ENCODE data around the gene C3orf38. TPM values are rescaled to one million over a fixed set of nuclear protein-coding genes. Genes with fewer than 3 reads are reported as not detected.
A peak's percentile ranks its signal among the peaks of the same experiment; 100 is the strongest.

Gene C3orf38
- total RNA-seq, 1 donor from 2014 or later = 21.8 TPM

DNA sequence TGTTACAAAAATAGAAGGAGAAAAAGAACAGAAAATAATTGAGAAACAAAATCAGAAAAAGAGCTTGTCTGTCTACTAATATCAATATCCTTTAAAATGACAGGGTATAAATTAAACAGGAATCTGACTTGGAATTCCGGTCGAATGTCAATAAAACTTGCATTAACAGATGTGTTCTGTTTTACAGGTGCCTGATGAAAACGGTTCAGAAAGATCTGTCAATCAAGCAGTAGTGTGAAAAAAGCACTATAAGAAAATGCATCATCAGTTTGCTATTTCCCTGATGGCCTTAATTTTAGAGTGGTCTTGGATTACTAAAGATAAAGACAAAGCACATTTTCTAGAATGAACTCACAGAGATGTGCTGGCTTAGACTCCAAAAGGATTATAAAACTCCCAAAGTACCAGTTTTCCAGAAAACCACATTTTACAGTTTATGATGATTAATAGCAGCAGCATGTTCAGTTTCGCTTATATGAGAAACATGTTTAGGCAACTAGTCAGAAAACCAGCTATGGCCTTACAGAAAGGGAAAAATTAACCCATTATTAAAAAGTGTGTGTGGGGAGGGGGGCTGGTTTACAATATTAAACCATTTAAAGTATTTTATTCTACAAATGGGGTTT lies 8.2 kb upstream of the C3orf38 start:
- Mint-ChIP-seq H3K4me1 (ENCODE audit: unreplicated experiment) (no peaks in the 10 kb centered on the region), H3K27ac (ENCODE audit: unreplicated experiment) (no peak overlapping the region), H3K4me3 (ENCODE audit: unreplicated experiment) (no peak overlapping the region), H3K36me3 (ENCODE audit: low read depth, unreplicated experiment) (peaks cover 1% of the 10 kb centered on the region), H3K9me3 (ENCODE audit: unreplicated experiment) (no peaks in the 10 kb centered on the region), H3K27me3 (ENCODE audit: unreplicated experiment) (peaks cover under 1% of the 10 kb centered on the region)
- no peak for DNase-seq (ENCODE audit: low spot score)
- no peak for TF ChIP-seq CTCF (IDR thresholded peaks at IDR 0.05; ENCODE audit: unreplicated experiment)

- Mint-ChIP-seq H3K4me3 (ENCODE audit: unreplicated experiment) (no peak overlapping the region), H3K27me3 (ENCODE audit: unreplicated experiment) (peaks cover 1% of the 10 kb centered on the region), H3K36me3 (ENCODE audit: low read depth, unreplicated experiment) (no peaks in the 10 kb centered on the region), H3K9me3 (ENCODE audit: unreplicated experiment) (no peaks in the 10 kb centered on the region), H3K27ac (ENCODE audit: unreplicated experiment) (no peak overlapping the region), H3K4me1 (ENCODE audit: unreplicated experiment) (no peaks in the 10 kb centered on the region)
- no peak for TF ChIP-seq CTCF (IDR thresholded peaks at IDR 0.05; ENCODE audit: unreplicated experiment)
- no peak for DNase-seq (ENCODE audit: low spot score)
These were observed 7.6 kb upstream of the C3orf38 start for GRCh38 chr3:88142094-88142624.

DNA sequence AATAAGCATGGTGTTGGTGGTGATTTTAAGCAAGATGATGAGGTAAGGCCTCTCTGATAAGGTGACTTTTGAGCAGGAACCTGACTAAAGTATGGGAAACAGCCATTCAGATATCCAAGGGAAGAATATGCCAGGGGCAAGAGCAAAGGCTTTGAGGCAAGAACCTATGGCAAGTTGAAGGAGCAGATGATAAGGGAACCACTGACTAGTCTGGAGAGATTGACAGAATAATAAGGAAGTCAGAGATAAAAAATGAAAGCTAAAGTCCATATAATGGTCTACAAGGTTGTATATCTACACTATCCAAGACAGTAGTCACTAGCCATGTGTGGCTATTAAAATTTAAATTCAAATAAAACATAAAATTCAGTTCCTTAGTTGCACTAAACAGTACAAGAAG lies 2.5 kb upstream of the C3orf38 start:
- Mint-ChIP-seq H3K36me3 (ENCODE audit: low read depth, unreplicated experiment) (no peaks in the 10 kb centered on the region), H3K27ac (ENCODE audit: unreplicated experiment) (no peak overlapping the region), H3K27me3 (ENCODE audit: unreplicated experiment) (peaks cover 4% of the 10 kb centered on the region), H3K9me3 (ENCODE audit: unreplicated experiment) (no peaks in the 10 kb centered on the region), H3K4me1 (ENCODE audit: unreplicated experiment) (peaks cover 13% of the 10 kb centered on the region), H3K4me3 (ENCODE audit: unreplicated experiment) (no peak overlapping the region)
- no peak for TF ChIP-seq CTCF (IDR thresholded peaks at IDR 0.05; ENCODE audit: unreplicated experiment)
- no peak for DNase-seq (ENCODE audit: low spot score)

DNA sequence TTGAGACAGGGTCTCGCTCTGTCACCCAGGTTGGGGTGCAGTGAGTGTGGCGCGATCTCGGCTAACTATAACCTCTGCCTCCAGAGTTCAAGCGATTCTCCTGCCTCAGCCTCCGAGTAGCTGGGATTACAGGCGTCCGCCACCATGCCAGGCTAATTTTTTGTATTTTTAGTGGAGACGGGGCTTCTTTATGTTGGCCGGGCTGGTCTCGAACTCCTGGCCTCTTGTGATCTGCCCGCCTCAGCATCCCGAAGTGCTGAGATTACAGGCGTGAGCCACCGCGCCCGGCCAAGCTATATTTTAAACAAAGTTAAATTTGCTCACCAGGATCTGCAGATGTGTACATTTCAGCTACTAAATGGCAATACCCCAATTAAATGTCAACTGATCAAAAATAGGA lies 1.1 kb upstream of the C3orf38 start:
- H3K4me3 Mint-ChIP-seq (ENCODE audit: unreplicated experiment) = peak overlapping the region; percentile 98
- DNase-seq (ENCODE audit: low spot score) = no peak
- peaks cover 3% of the 10 kb centered on the region for H3K36me3 Mint-ChIP-seq (ENCODE audit: low read depth, unreplicated experiment)
- H3K9me3 Mint-ChIP-seq (ENCODE audit: unreplicated experiment) = no peaks in the 10 kb centered on the region
- peak overlapping the region; percentile 95 for H3K27ac Mint-ChIP-seq (ENCODE audit: unreplicated experiment)
- H3K4me1 Mint-ChIP-seq (ENCODE audit: unreplicated experiment) = peaks cover 13% of the 10 kb centered on the region
- peaks cover 4% of the 10 kb centered on the region for H3K27me3 Mint-ChIP-seq (ENCODE audit: unreplicated experiment)
- TF ChIP-seq CTCF (IDR thresholded peaks at IDR 0.05; ENCODE audit: unreplicated experiment) = no peak

DNA sequence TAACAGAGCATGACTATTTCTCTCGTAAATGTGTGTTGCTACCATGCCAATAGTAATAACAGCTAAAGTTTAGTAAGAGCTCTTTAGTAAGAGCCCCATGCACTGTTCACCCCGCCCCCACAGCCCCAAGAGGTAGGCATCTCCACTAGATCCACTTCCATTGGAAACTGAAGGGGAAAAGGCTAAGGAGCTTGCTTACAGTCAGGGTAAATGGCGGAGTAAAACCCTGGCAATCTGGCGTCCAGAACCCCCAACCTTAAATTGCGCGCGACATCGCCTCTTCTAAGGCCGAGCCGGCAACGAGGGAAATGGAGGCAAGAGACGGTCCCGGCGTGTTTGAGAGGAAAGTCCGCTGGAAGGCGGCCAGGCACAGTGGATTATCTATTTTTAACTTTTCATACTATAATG lies 654 bp upstream of the C3orf38 start:
- H3K4me3 Mint-ChIP-seq (ENCODE audit: unreplicated experiment) = peak overlapping the region; percentile 98
- DNase-seq (ENCODE audit: low spot score) = no peak
- peaks cover 3% of the 10 kb centered on the region for H3K36me3 Mint-ChIP-seq (ENCODE audit: low read depth, unreplicated experiment)
- peaks cover 4% of the 10 kb centered on the region for H3K27me3 Mint-ChIP-seq (ENCODE audit: unreplicated experiment)
- H3K27ac Mint-ChIP-seq (ENCODE audit: unreplicated experiment) = peak overlapping the region; percentile 95
- H3K4me1 Mint-ChIP-seq (ENCODE audit: unreplicated experiment) = peaks cover 13% of the 10 kb centered on the region
- no peak for TF ChIP-seq CTCF (IDR thresholded peaks at IDR 0.05; ENCODE audit: unreplicated experiment)
- no peaks in the 10 kb centered on the region for H3K9me3 Mint-ChIP-seq (ENCODE audit: unreplicated experiment)
